ENCODE results near the gene LBX1.

GRCh38 chr10:101273741-101274140 is 44.5 kb upstream of the LBX1 start:
- TF ChIP-seq POLR2AphosphoS5 (IDR thresholded peaks at IDR 0.05) = no peak
- TF ChIP-seq TAF1 (IDR thresholded peaks at IDR 0.05; ENCODE audit: low read depth) = no peak
- no peak for TF ChIP-seq EZH2 (IDR thresholded peaks at IDR 0.05; ENCODE audit: borderline replicate concordance, insufficient read depth, low read length, poor library complexity, severe bottlenecking)
- TF ChIP-seq, protein P1, sequence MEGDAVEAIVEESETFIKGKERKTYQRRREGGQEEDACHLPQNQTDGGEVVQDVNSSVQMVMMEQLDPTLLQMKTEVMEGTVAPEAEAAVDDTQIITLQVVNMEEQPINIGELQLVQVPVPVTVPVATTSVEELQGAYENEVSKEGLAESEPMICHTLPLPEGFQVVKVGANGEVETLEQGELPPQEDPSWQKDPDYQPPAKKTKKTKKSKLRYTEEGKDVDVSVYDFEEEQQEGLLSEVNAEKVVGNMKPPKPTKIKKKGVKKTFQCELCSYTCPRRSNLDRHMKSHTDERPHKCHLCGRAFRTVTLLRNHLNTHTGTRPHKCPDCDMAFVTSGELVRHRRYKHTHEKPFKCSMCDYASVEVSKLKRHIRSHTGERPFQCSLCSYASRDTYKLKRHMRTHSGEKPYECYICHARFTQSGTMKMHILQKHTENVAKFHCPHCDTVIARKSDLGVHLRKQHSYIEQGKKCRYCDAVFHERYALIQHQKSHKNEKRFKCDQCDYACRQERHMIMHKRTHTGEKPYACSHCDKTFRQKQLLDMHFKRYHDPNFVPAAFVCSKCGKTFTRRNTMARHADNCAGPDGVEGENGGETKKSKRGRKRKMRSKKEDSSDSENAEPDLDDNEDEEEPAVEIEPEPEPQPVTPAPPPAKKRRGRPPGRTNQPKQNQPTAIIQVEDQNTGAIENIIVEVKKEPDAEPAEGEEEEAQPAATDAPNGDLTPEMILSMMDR (IDR thresholded peaks at IDR 0.05; ENCODE audit: poor library complexity, severe bottlenecking) = no peak
